Measurements from ENCODE around the gene CFAP65. TPM values are rescaled to one million over a fixed set of nuclear protein-coding genes. Genes with fewer than 3 reads are reported as not detected.

CFAP65 gene
- total and polyA plus RNA-seq, 4 donors: 0.79 to 9.0 (median 5.1) TPM

GRCh38 chr2:218962859-218963492 lies 78.3 kb downstream of the CFAP65 start:
- Histone ChIP-seq H3K27me3 (ENCODE audit: control insufficient read depth, insufficient read depth, low read length) (peaks cover 34% of the 10 kb centered on the region), H3K27ac (ENCODE audit: low read depth, low read length) (no peak overlapping the region), H3K4me3 (ENCODE audit: low read depth, low read length) (peak overlapping the region; percentile 48)

GRCh38 chr2:218961651-218962570 lies 79.4 kb downstream of the CFAP65 start:
- H3K4me1 ChIP-seq (ENCODE audit: control insufficient read depth, insufficient read depth, low read length): peaks cover 49% of the 10 kb centered on the region
- no peaks in the 10 kb centered on the region for H3K9me3 ChIP-seq (ENCODE audit: control insufficient read depth, insufficient read depth, low read length)
- H3K27ac ChIP-seq (ENCODE audit: low read depth, low read length): no peak overlapping the region
- DNase-seq (ENCODE audit: low read depth in 4 of 6, low spot score in 6 of 6): peak in 2 of 6 donors; percentile 38 to 87
- H3K27me3 ChIP-seq (ENCODE audit: control insufficient read depth, insufficient read depth, low read length): peaks cover 34% of the 10 kb centered on the region
- WGBS (ENCODE audit: insufficient coverage): 16% methylated on average over 22 of the region's 34 CpGs
- H3K4me3 ChIP-seq (ENCODE audit: low read depth, low read length): peak overlapping the region; percentile 48
- H3K36me3 ChIP-seq (ENCODE audit: control insufficient read depth, insufficient read depth, low read length): no peaks in the 10 kb centered on the region

More at GRCh38 chr2:218962859-218963492, 78.3 kb downstream of the CFAP65 start:
- Histone ChIP-seq H3K4me1 (ENCODE audit: control insufficient read depth, insufficient read depth, low read length) (peaks cover 49% of the 10 kb centered on the region), H3K9me3 (ENCODE audit: control insufficient read depth, insufficient read depth, low read length) (no peaks in the 10 kb centered on the region), H3K36me3 (ENCODE audit: control insufficient read depth, insufficient read depth, low read length) (no peaks in the 10 kb centered on the region)
- under 1% methylated on average over 36 of the region's 42 CpGs for WGBS (ENCODE audit: insufficient coverage)
- peak; percentile 77 to 98 (median 88) for DNase-seq (ENCODE audit: low read depth in 4 of 6, low spot score in 6 of 6)

- H3K4me1 ChIP-seq (ENCODE audit: control insufficient read depth, insufficient read depth, low read length): peaks cover 49% of the 10 kb centered on the region
- peak in 1 of 6 donors; percentile 26 for DNase-seq (ENCODE audit: low read depth in 4 of 6, low spot score in 6 of 6)
- WGBS (ENCODE audit: insufficient coverage): 11% methylated on average over 3 of the region's 4 CpGs
- H3K9me3 ChIP-seq (ENCODE audit: control insufficient read depth, insufficient read depth, low read length): no peaks in the 10 kb centered on the region
- no peak overlapping the region for H3K27ac ChIP-seq (ENCODE audit: low read depth, low read length)
- peaks cover 34% of the 10 kb centered on the region for H3K27me3 ChIP-seq (ENCODE audit: control insufficient read depth, insufficient read depth, low read length)
- H3K36me3 ChIP-seq (ENCODE audit: control insufficient read depth, insufficient read depth, low read length): no peaks in the 10 kb centered on the region
- H3K4me3 ChIP-seq (ENCODE audit: low read depth, low read length): peak overlapping the region; percentile 39
Measured at GRCh38 chr2:218961229-218961628, 80.1 kb downstream of the CFAP65 start.

DNA sequence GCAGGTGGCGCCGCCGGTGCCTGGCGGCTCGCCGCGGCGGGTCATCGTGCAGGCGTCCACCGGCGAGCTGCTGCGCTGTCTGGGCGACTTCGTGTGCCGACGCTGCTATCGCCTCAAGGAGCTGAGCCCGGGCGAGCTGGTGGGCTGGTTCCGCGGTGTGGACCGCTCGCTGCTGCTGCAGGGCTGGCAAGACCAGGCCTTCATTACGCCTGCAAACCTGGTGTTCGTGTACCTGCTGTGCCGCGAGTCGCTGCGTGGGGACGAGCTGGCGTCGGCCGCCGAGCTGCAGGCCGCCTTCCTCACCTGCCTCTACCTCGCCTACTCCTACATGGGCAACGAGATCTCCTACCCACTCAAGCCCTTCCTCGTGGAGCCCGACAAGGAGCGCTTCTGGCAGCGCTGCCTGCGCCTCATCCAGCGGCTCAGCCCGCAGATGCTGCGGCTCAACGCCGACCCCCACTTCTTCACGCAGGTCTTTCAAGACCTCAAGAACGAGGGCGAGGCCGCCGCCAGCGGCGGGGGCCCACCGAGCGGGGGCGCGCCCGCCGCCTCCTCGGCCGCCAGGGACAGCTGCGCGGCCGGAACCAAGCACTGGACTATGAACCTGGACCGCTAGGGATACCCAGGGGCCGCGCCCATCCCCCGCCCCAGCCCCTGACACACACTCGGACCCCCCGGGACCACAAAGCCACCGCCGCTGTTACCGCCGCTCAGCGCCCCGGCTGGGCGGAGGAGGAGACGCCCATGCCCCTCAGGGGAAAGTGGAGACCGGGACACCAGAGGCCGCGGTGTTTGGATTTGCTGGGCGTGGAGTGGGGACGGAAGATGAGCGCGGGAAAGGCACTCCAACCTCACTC lies 80.8 kb downstream of the CFAP65 start:
- Histone ChIP-seq H3K27me3 (ENCODE audit: control insufficient read depth, insufficient read depth, low read length) (peaks cover 34% of the 10 kb centered on the region), H3K9me3 (ENCODE audit: control insufficient read depth, insufficient read depth, low read length) (no peaks in the 10 kb centered on the region), H3K4me3 (ENCODE audit: low read depth, low read length) (peak overlapping the region; percentile 39), H3K36me3 (ENCODE audit: control insufficient read depth, insufficient read depth, low read length) (no peaks in the 10 kb centered on the region), H3K4me1 (ENCODE audit: control insufficient read depth, insufficient read depth, low read length) (peaks cover 49% of the 10 kb centered on the region), H3K27ac (ENCODE audit: low read depth, low read length) (no peak overlapping the region)
- peak in 2 of 6 donors; percentile 37 to 60 for DNase-seq (ENCODE audit: low read depth in 4 of 6, low spot score in 6 of 6)
- WGBS (ENCODE audit: insufficient coverage): under 1% methylated on average over 86 of the region's 87 CpGs

GRCh38 chr2:218959761-218960308 lies 81.5 kb downstream of the CFAP65 start:
- WGBS (ENCODE audit: insufficient coverage): under 1% methylated on average over 67 of the region's 67 CpGs

GRCh38 chr2:218959141-218959731 lies 82.1 kb downstream of the CFAP65 start, which contains the start of gene CDK5R2:
Gene CDK5R2, plus strand, starts transcription at chr2:218959666. Its CDS starts 155 bp downstream, at chr2:218959821.
- DNase-seq (ENCODE audit: low read depth in 4 of 6, low spot score in 6 of 6): peak; percentile 89 to 99 (median 94)

More at GRCh38 chr2:218959761-218960308, 81.5 kb downstream of the CFAP65 start:
- no peaks in the 10 kb centered on the region for H3K9me3 ChIP-seq (ENCODE audit: control insufficient read depth, insufficient read depth, low read length)
- no peaks in the 10 kb centered on the region for H3K36me3 ChIP-seq (ENCODE audit: control insufficient read depth, insufficient read depth, low read length)
- peaks cover 49% of the 10 kb centered on the region for H3K4me1 ChIP-seq (ENCODE audit: control insufficient read depth, insufficient read depth, low read length)
- H3K27me3 ChIP-seq (ENCODE audit: control insufficient read depth, insufficient read depth, low read length): peaks cover 34% of the 10 kb centered on the region
- peak overlapping the region; percentile 45 for H3K4me3 ChIP-seq (ENCODE audit: low read depth, low read length)
- DNase-seq (ENCODE audit: low read depth in 4 of 6, low spot score in 6 of 6): no peak
- H3K27ac ChIP-seq (ENCODE audit: low read depth, low read length): no peak overlapping the region

GRCh38 chr2:218958276-218958675 lies 83.0 kb downstream of the CFAP65 start:
- no peak for DNase-seq (ENCODE audit: low read depth in 4 of 6, low spot score in 6 of 6)
- 100% methylated on average over 1 of the region's 1 CpG for WGBS (ENCODE audit: insufficient coverage)
- Histone ChIP-seq H3K4me1 (ENCODE audit: control insufficient read depth, insufficient read depth, low read length) (peaks cover 39% of the 10 kb centered on the region), H3K4me3 (ENCODE audit: low read depth, low read length) (no peak overlapping the region), H3K36me3 (ENCODE audit: control insufficient read depth, insufficient read depth, low read length) (peaks cover 5% of the 10 kb centered on the region), H3K9me3 (ENCODE audit: control insufficient read depth, insufficient read depth, low read length) (no peaks in the 10 kb centered on the region), H3K27ac (ENCODE audit: low read depth, low read length) (no peak overlapping the region), H3K27me3 (ENCODE audit: control insufficient read depth, insufficient read depth, low read length) (peaks cover 32% of the 10 kb centered on the region)

More at GRCh38 chr2:218959141-218959731, 82.1 kb downstream of the CFAP65 start, which contains the start of gene CDK5R2:
- peak within 1 kb of the TSS; percentile 45 for H3K4me3 ChIP-seq (ENCODE audit: low read depth, low read length)
- H3K4me1 ChIP-seq (ENCODE audit: control insufficient read depth, insufficient read depth, low read length): peaks cover 46% of the 10 kb centered on the region
- H3K9me3 ChIP-seq (ENCODE audit: control insufficient read depth, insufficient read depth, low read length): no peaks in the 10 kb centered on the region
- no peak within 1 kb of the TSS for H3K27ac ChIP-seq (ENCODE audit: low read depth, low read length)
- peaks cover 34% of the 10 kb centered on the region for H3K27me3 ChIP-seq (ENCODE audit: control insufficient read depth, insufficient read depth, low read length)
- WGBS (ENCODE audit: insufficient coverage): under 1% methylated on average over 36 of the region's 37 CpGs
- no peaks in the 10 kb centered on the region for H3K36me3 ChIP-seq (ENCODE audit: control insufficient read depth, insufficient read depth, low read length)

DNA sequence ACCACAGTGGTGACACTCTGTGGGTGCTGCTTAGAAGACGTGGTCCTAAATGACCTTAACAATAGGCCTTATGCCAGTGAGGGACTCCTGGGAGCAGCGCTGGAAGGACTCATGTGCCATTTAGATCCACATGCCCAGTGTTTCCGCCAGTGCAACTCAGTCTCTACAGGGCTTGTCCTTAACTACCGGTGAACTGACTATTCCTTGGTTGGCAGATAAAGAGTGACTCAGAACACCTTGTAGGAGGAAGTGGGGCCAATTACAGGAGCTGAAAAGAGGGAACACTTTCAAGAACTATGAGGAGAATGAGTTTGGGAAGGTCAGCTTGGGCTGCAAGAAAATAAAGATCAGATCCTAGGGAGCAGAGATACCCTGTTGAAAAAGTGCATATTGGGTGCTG lies 83.6 kb downstream of the CFAP65 start:
- Histone ChIP-seq H3K4me1 (ENCODE audit: control insufficient read depth, insufficient read depth, low read length) (peaks cover 33% of the 10 kb centered on the region), H3K9me3 (ENCODE audit: control insufficient read depth, insufficient read depth, low read length) (no peaks in the 10 kb centered on the region), H3K4me3 (ENCODE audit: low read depth, low read length) (no peak overlapping the region), H3K36me3 (ENCODE audit: control insufficient read depth, insufficient read depth, low read length) (peaks cover 5% of the 10 kb centered on the region), H3K27ac (ENCODE audit: low read depth, low read length) (no peak overlapping the region), H3K27me3 (ENCODE audit: control insufficient read depth, insufficient read depth, low read length) (peaks cover 30% of the 10 kb centered on the region)
- DNase-seq (ENCODE audit: low read depth in 4 of 6, low spot score in 6 of 6): no peak
- WGBS (ENCODE audit: insufficient coverage): 85% methylated on average over 4 of the region's 4 CpGs

Data from spinal cord (tissue), 10 donors.